HepG2 (cell line): ENCODE results near the gene ZBTB7B. TPM values are rescaled to one million over a fixed set of nuclear protein-coding genes. Genes with fewer than 3 reads are reported as not detected.

ENCODE experiments used
- BCL3 ChIP-seq: sonication (generic); formaldehyde crosslinking; IDR thresholded peaks from 2 replicates; pipeline ENCODE4 v1.5.1; 2020; ENCODE audit warnings: mild to moderate bottlenecking, missing genetic modification reagents, moderate library complexity
- DBP ChIP-seq: sonication (generic); formaldehyde crosslinking; IDR thresholded peaks from 2 replicates; pipeline ENCODE4 v1.4.0; 2020; ENCODE audit warnings: missing genetic modification reagents; ENCODE audit errors: not compliant biosample characterization
- DMTF1 ChIP-seq: sonication (generic); formaldehyde crosslinking; IDR thresholded peaks from 2 replicates; pipeline ENCODE4 v1.4.0; 2020; ENCODE audit warnings: mild to moderate bottlenecking, missing genetic modification reagents
- FOXM1 ChIP-seq: sonication (generic); formaldehyde crosslinking; IDR thresholded peaks from 2 replicates; pipeline ENCODE4 v1.5.0; 2020; ENCODE audit warnings: missing genetic modification reagents
- KLF13 ChIP-seq: sonication (generic); formaldehyde crosslinking; IDR thresholded peaks from 2 replicates; pipeline ENCODE4 v1.4.0; 2020; ENCODE audit warnings: mild to moderate bottlenecking, missing genetic modification reagents
- LCORL ChIP-seq, 2 experiments: fragments of 450-650 bp in 1 of 2; sonication (generic) in 1 of 2; formaldehyde crosslinking in 1 of 2; IDR thresholded peaks; 2 replicates each; pipeline versions ENCODE4 v1.5.0 to v1.6.1; 2017 to 2020; ENCODE audit warnings: antibody characterized with exemption in 1 of 2, missing genetic modification reagents in 1 of 2
- NFYC ChIP-seq: IDR thresholded peaks from 2 replicates; pipeline ENCODE4 v1.6.1; 2016; ENCODE audit warnings: missing genetic modification reagents, missing compliant biosample characterization
- PHB2 ChIP-seq: fragments of 450-650 bp; IDR thresholded peaks from 2 replicates; pipeline ENCODE4 v1.6.1; 2018; ENCODE audit not compliant: partially characterized antibody
- POLR2G ChIP-seq: fragments of 200-400 bp; formaldehyde crosslinking; IDR thresholded peaks from 2 replicates; pipeline ENCODE4 v1.6.1; 2018; ENCODE audit warnings: mild to moderate bottlenecking, low read depth, low read length, moderate library complexity
- RBFOX2 ChIP-seq: fragments of 200-400 bp; formaldehyde crosslinking; IDR thresholded peaks from 2 replicates; pipeline ENCODE4 v1.6.1; 2017; ENCODE audit warnings: low read depth, mild to moderate bottlenecking, low read length
- SP1 ChIP-seq, 2 experiments: fragments of 450-650 bp in 1 of 2; sonication (generic) in 1 of 2; formaldehyde crosslinking in 1 of 2; IDR thresholded peaks; 2 replicates each; pipeline versions ENCODE4 v1.4.0 to v1.6.1; 2016 to 2020; ENCODE audit warnings: missing genetic modification reagents in 1 of 2
- ZBTB7B ChIP-seq: sonication (generic); formaldehyde crosslinking; IDR thresholded peaks from 2 replicates; pipeline ENCODE4 v1.4.0; 2020; ENCODE audit warnings: missing genetic modification reagents
- ZNF296 ChIP-seq: sonication (generic); formaldehyde crosslinking; conservative IDR thresholded peaks from 2 replicates; pipeline ENCODE4 v1.5.0; 2020; ENCODE audit warnings: mild to moderate bottlenecking, missing genetic modification reagents
- ZNF430 ChIP-seq: sonication (generic); formaldehyde crosslinking; IDR thresholded peaks from 2 replicates; pipeline ENCODE4 v1.9.0; 2021; ENCODE audit warnings: mild to moderate bottlenecking, missing genetic modification reagents
- ZNF691 ChIP-seq: sonication (generic); formaldehyde crosslinking; IDR thresholded peaks from 2 replicates; pipeline ENCODE4 v1.4.0; 2020; ENCODE audit warnings: missing genetic modification reagents, low read depth, mild to moderate bottlenecking, borderline replicate concordance
- polyA plus RNA-seq, 8 experiments: library from polyadenylated mRNA; depleted of rRNA in 3 of 8; stranded (reverse) in 7 of 8; unstranded in 1 of 8; fragments of >200 nt; fragmentation: Illumina TruSeq in 4 of 8; extraction: Trizol in 4 of 8; gene quantifications; 2 replicates each; pipeline versions ENCODE4 v1.2.1 to v1.2.3, GENCODE V29; 2011 to 2016; ENCODE audit warnings: low read depth in 4 of 8, missing spikeins in 1 of 8, mixed read lengths in 1 of 8; ENCODE audit not compliant: insufficient read depth in 1 of 8
- total RNA-seq, 5 experiments: library from RNA; depleted of rRNA; stranded (reverse); fragments of >200 nt; fragmentation: Illumina TruSeq; extraction: Trizol; gene quantifications; 2 replicates each; pipeline ENCODE4 v1.2.3, GENCODE V29; 2016; ENCODE audit warnings: low read depth in 1 of 5
- TF ChIP-seq, protein P1 (sequence below): sonication (generic); formaldehyde crosslinking; conservative IDR thresholded peaks from 2 replicates; pipeline ENCODE4 v1.4.0; 2020; ENCODE audit warnings: mild to moderate bottlenecking, missing genetic modification reagents, moderate library complexity
- TF ChIP-seq, protein P2 (sequence below): sonication (generic); formaldehyde crosslinking; IDR thresholded peaks from 2 replicates; pipeline ENCODE4 v1.8.1; 2022; ENCODE audit warnings: low read depth, mild to moderate bottlenecking, missing genetic modification reagents

ZBTB7B gene
- total and polyA plus RNA-seq, 2 of the 13 experiments (the other 11 are each of a cell fraction or from before 2014, with no cell fraction given), result 15.5 to 17.5 TPM

DNA sequence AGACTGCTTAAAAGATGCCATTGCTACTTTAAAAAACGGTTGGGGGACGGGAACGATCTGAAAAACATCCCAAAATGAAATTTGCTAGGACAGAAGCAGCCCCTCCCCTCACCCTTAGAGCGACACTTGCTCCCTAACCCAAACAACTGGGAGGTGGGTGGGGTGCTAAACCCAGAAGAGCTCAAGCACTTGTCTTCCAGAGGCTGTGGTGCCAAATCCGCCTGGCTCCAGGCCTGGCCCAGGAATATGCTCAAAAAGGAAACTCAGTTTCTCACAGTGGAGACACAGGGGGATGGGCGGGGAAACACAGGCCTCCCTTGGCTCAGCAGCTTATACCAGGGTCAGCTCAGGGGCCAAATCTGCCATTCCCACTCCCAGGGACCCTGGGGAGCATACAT is 46.1 kb upstream of the ZBTB7B start (continued):
- TF ChIP-seq DMTF1 (CRISPR knock-in tag) (no peak), RBFOX2 (no peak), ZNF430 (CRISPR knock-in tag) (no peak), BCL3 (CRISPR knock-in tag) (no peak), KLF13 (CRISPR knock-in tag) (no peak), FOXM1 (no peak), ZNF691 (CRISPR knock-in tag) (no peak), ZBTB7B (CRISPR knock-in tag) (no peak), PHB2 (no peak), DBP (no peak), SP1 (IDR thresholded peaks at IDR 0.05) (no peak), SP1 (CRISPR knock-in tag; IDR thresholded peaks at IDR 0.05) (no peak), LCORL (IDR thresholded peaks at IDR 0.05) (no peak), LCORL (CRISPR knock-in tag; IDR thresholded peaks at IDR 0.05) (no peak), ZNF296 (CRISPR knock-in tag) (no peak), NFYC (CRISPR knock-in tag) (no peak), POLR2G (0 out of 2 replicates have a peak, but pooled peaks have one; percentile 17)
- TF ChIP-seq, protein P1, sequence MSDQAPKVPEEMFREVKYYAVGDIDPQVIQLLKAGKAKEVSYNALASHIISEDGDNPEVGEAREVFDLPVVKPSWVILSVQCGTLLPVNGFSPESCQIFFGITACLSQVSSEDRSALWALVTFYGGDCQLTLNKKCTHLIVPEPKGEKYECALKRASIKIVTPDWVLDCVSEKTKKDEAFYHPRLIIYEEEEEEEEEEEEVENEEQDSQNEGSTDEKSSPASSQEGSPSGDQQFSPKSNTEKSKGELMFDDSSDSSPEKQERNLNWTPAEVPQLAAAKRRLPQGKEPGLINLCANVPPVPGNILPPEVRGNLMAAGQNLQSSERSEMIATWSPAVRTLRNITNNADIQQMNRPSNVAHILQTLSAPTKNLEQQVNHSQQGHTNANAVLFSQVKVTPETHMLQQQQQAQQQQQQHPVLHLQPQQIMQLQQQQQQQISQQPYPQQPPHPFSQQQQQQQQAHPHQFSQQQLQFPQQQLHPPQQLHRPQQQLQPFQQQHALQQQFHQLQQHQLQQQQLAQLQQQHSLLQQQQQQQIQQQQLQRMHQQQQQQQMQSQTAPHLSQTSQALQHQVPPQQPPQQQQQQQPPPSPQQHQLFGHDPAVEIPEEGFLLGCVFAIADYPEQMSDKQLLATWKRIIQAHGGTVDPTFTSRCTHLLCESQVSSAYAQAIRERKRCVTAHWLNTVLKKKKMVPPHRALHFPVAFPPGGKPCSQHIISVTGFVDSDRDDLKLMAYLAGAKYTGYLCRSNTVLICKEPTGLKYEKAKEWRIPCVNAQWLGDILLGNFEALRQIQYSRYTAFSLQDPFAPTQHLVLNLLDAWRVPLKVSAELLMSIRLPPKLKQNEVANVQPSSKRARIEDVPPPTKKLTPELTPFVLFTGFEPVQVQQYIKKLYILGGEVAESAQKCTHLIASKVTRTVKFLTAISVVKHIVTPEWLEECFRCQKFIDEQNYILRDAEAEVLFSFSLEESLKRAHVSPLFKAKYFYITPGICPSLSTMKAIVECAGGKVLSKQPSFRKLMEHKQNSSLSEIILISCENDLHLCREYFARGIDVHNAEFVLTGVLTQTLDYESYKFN (CRISPR knock-in tag), result no peak
- TF ChIP-seq, protein P2, sequence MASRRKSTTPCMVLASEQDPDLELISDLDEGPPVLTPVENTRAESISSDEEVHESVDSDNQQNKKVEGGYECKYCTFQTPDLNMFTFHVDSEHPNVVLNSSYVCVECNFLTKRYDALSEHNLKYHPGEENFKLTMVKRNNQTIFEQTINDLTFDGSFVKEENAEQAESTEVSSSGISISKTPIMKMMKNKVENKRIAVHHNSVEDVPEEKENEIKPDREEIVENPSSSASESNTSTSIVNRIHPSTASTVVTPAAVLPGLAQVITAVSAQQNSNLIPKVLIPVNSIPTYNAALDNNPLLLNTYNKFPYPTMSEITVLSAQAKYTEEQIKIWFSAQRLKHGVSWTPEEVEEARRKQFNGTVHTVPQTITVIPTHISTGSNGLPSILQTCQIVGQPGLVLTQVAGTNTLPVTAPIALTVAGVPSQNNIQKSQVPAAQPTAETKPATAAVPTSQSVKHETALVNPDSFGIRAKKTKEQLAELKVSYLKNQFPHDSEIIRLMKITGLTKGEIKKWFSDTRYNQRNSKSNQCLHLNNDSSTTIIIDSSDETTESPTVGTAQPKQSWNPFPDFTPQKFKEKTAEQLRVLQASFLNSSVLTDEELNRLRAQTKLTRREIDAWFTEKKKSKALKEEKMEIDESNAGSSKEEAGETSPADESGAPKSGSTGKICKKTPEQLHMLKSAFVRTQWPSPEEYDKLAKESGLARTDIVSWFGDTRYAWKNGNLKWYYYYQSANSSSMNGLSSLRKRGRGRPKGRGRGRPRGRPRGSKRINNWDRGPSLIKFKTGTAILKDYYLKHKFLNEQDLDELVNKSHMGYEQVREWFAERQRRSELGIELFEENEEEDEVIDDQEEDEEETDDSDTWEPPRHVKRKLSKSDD, result no peak
